Smooth muscle cell of the coronary artery (primary cell): ENCODE results near the gene KHDC1. TPM values are rescaled to one million over a fixed set of nuclear protein-coding genes. Genes with fewer than 3 reads are reported as not detected.

ENCODE experiments used
- total RNA-seq: library from RNA; depleted of rRNA; stranded (reverse); fragments of >200 nt; gene quantifications from 2 replicates; pipeline ENCODE4 v1.2.3, GENCODE V29; 2014; ENCODE audit warnings: low replicate concordance

The KHDC1 gene
- total RNA-seq = 3.2 and 5.4 TPM in 2 replicates

DNA sequence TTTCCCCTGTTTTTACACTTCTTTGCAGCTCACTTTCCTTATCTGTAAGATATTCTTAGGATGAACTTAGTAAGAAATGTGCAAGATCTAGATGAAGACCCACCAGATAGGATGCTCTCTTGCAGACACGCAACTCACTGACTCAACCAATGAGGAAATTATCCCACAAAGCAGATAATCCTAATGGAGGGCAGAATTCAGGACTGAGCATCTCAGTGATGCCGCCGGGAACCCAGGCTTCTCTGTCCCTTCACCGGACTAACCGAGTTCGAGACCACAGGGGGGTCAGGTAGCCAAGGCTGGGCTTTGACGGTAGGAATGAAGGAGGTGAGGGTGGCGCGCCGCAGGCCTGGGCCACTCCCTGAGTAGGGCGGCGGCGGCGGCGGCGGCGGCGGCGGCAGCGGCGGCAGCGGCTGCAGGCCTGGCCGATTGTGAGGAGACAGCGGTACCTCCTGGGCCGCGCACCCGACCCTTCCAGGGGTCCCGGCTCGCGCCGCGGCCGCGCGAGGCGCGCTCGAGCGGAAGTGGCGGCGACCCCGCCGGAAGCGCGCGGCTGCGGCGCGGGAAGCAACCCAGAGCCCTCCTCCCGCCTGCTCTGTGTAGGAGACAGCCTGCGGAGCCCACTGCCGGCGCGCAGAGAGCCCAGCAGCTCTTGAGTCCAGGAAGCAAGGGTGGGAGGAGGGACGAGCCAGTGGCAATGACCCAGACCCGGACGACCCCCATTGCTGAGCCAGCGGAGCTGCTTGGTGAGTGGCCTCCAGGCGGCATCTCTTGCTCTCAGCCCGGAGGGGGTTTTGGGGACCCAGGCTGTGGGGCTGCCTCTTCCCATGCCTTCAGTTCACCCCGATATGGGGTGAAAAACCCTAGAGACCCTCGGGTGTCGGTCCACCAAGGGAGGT is at the start of gene KHDC1:
TSS of gene KHDC1 (minus strand) at position 526 of the 899 bp plus-strand sequence. CDS start 20,679 bp downstream, outside the sequence.

GRCh38 chr6:73225396-73225795 is 37.6 kb downstream of the KHDC1 start, which contains the start of gene KHDC1L:
KHDC1L (minus strand) TSS chr6:73225496; CDS start chr6:73225408, 88 bp downstream.

Other genes with a start within 250 kb of the KHDC1 start
- gene KHDC1L, start 37.7 kb downstream of the KHDC1 start, total RNA-seq = not detected in 2 replicates
- not detected in 2 replicates for gene DPPA5, start 91.1 kb upstream of the KHDC1 start, total RNA-seq
- not detected in 2 replicates for gene KHDC3L, start 99.5 kb upstream of the KHDC1 start, total RNA-seq
- gene OOEP, start 106.7 kb upstream of the KHDC1 start, total RNA-seq = not detected in 2 replicates
- 0.15 and 1.2 TPM in 2 replicates for gene DDX43, start 131.6 kb upstream of the KHDC1 start, total RNA-seq
- gene CGAS, start 189.1 kb upstream of the KHDC1 start, total RNA-seq = 1.1 and 3.7 TPM in 2 replicates
- 21.3 and 32.1 TPM in 2 replicates for gene MTO1, start 198.5 kb upstream of the KHDC1 start, total RNA-seq